Heart left ventricle (tissue), 13 donors: ENCODE measurements around the gene ZNF202.

Experiments used
- POLR2A ChIP-seq, 2 donors: fragments of 450-650 bp; IDR thresholded peaks; one replicate each; pipeline ENCODE4 v1.6.1; 2017; ENCODE audit warnings: antibody characterized with exemption in 2 of 2, mild to moderate bottlenecking in 2 of 2, moderate library complexity in 2 of 2
- TF ChIP-seq, protein P1 (sequence below), 12 donors: fragments of 200-600 bp; sonication (generic) in 4 of 12; IDR thresholded peaks; one replicate each; pipeline versions ENCODE4 v1.5.0 to v1.8.0; 2018 to 2022; ENCODE audit warnings: antibody characterized with exemption in 12 of 12, mild to moderate bottlenecking in 5 of 12
- donor health status: ischemic (EF 13 %, LVEDD 7.1; RV severe dilation, severe dysfunction).
- donor health status: DM: no; HTN: yes; CAD: no.
- donor health status: DM: no; HTN: no; CAD: no.
- donor health status: ischemic (EF 25% LVEDD 6.9; RV normal size, moderate dysfunction).
- donor health status: ischemic (EF 25% LVEDD 5.7; RV mildly dilated, moderate dysfunction).
- donor health status: ischemic (EF 35%, LVEDD 5.7; RV mildly dilated, moderate dysfunction).
- donor health status: nonischemic (EF 11% LVEDD 7.7; RV severe dilation, severe dysfunction).
- donor health status: DM: yes; HTN: yes; CAD: no.
- donor health status: PGD.
- donor health status: ischemic (EF 29% LVEDD 5.4; RV normal size, mild dysfunction).
- donor health status: nonischemic (EF 23%, LVEDD 6.1; RV moderate dilation, normal function).

DNA sequence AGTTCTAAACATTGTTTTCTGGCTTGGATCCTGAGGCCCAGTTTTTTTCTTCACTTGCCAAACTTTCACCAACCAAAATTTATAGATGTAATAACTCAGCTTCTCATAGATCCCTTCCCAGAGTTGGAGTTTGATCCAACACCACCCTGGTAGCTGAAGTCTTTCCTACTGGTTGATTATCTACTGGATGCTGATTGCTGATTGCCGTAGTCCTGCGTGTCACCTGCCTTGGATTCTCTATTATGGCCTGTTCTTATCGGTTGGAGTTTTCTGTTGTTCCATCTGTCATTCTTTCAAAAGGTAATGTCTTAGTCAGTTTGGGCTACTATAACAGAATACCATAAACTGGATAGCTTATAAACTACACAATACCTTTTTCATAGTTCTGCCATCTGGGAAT lies 30.2 kb upstream of the ZNF202 start:
- TF ChIP-seq, protein P1, sequence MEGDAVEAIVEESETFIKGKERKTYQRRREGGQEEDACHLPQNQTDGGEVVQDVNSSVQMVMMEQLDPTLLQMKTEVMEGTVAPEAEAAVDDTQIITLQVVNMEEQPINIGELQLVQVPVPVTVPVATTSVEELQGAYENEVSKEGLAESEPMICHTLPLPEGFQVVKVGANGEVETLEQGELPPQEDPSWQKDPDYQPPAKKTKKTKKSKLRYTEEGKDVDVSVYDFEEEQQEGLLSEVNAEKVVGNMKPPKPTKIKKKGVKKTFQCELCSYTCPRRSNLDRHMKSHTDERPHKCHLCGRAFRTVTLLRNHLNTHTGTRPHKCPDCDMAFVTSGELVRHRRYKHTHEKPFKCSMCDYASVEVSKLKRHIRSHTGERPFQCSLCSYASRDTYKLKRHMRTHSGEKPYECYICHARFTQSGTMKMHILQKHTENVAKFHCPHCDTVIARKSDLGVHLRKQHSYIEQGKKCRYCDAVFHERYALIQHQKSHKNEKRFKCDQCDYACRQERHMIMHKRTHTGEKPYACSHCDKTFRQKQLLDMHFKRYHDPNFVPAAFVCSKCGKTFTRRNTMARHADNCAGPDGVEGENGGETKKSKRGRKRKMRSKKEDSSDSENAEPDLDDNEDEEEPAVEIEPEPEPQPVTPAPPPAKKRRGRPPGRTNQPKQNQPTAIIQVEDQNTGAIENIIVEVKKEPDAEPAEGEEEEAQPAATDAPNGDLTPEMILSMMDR (IDR thresholded peaks at IDR 0.05), result no peak
- TF ChIP-seq POLR2A (IDR thresholded peaks at IDR 0.05), result no peak
